Caco-2 (cell line): ENCODE data around the gene SLC25A21. TPM values are rescaled to one million over a fixed set of nuclear protein-coding genes. Genes with fewer than 3 reads are reported as not detected.
"Not testable (repeated sequence)": the region's sequence is repeated elsewhere in the genome, so short reads cannot be mapped to it uniquely, and the experiment has no call there.

Source experiments
- BruUV-seq: library from RNA; stranded (reverse); fragments of 400-500 nt; replicated peaks from 2 replicates; lab custom pipeline; 2021; lab: Mats Ljungman, UMichigan
- CTCF ChIA-PET: fragments of 300-600 bp; sonication (Branson Sonifier 250); formaldehyde crosslinking; loops from one replicate; lab custom pipeline; 2022; ENCODE audit warnings: antibody characterized with exemption; lab: Charles Lee
- POLR2A ChIA-PET: fragments of 300-600 bp; sonication (Branson Sonifier 250); formaldehyde crosslinking; loops from one replicate; lab custom pipeline; 2022; ENCODE audit warnings: antibody characterized with exemption; lab: Charles Lee
- DNase-seq, 2 experiments: peaks; one replicate each; pipeline versions ENCODE4 v3.0.0 to v3.0.0-alpha.2; 2020 to 2022
- H3K27me3 ChIP-seq: replicated peaks from 2 replicates; pipeline ENCODE4 v1.6.0; 2011; ENCODE audit warnings: low read length; ENCODE audit not compliant: control insufficient read depth, insufficient read depth
- H3K36me3 ChIP-seq: 2 replicates; pipeline ENCODE4 v1.5.1; 2011; ENCODE audit warnings: low read length; ENCODE audit not compliant: control insufficient read depth, insufficient read depth
- H3K4me1 ChIP-seq: fragments of 250-450 bp; sonication (Bioruptor Pico); 2 replicates; pipeline ENCODE4 v1.5.1; 2020; ENCODE audit warnings: mild to moderate bottlenecking
- H3K4me3 ChIP-seq: 2 replicates; pipeline ENCODE4 v1.5.1; 2011; ENCODE audit warnings: low read depth, mild to moderate bottlenecking, control low read depth, low read length
- H3K9me3 ChIP-seq: fragments of 250-450 bp; sonication (Bioruptor Pico); 2 replicates; pipeline ENCODE4 v1.5.1; 2020; ENCODE audit warnings: mild to moderate bottlenecking, moderate library complexity
- H3K27ac Mint-ChIP-seq: one replicate; pipeline ENCODE4 v1.8.0; 2022; ENCODE audit warnings: mixed read lengths; ENCODE audit not compliant: unreplicated experiment
- H3K27me3 Mint-ChIP-seq: one replicate; pipeline ENCODE4 v1.8.0; 2022; ENCODE audit warnings: mixed read lengths; ENCODE audit not compliant: insufficient read depth, unreplicated experiment
- H3K36me3 Mint-ChIP-seq: one replicate; pipeline ENCODE4 v1.8.0; 2022; ENCODE audit warnings: mild to moderate bottlenecking, mixed read lengths; ENCODE audit not compliant: insufficient read depth, unreplicated experiment
- H3K4me1 Mint-ChIP-seq: one replicate; pipeline ENCODE4 v1.8.0; 2022; ENCODE audit warnings: low read depth, mixed read lengths; ENCODE audit not compliant: unreplicated experiment
- H3K4me3 Mint-ChIP-seq: one replicate; pipeline ENCODE4 v1.8.0; 2022; ENCODE audit warnings: mild to moderate bottlenecking, moderate library complexity, mixed read lengths; ENCODE audit not compliant: unreplicated experiment
- H3K9me3 Mint-ChIP-seq: one replicate; pipeline ENCODE4 v1.8.0; 2022; ENCODE audit warnings: mixed read lengths; ENCODE audit not compliant: unreplicated experiment
- intact Hi-C: fragments of 100-400 bp; cut with micrococcal nuclease; formaldehyde crosslinking; loops from one replicate; pipeline ENCODE4 v1.10.0; 2022; ENCODE audit not compliant: unreplicated experiment
- total RNA-seq: library from RNA; stranded (reverse); gene quantifications from 2 replicates; pipeline ENCODE4 v1.2.3, GENCODE V29; 2022
- TF ChIP-seq, protein P1 (sequence below), 2 experiments: fragments of 200-600 bp in 1 of 2; IDR thresholded peaks; 1 replicate in 1 of 2; 2 replicates in 1 of 2; pipeline versions ENCODE4 v1.5.1 to v1.8.0; 2011 to 2022; ENCODE audit warnings: antibody characterized with exemption in 1 of 2, control low read depth in 1 of 2, inconsistent platforms in 1 of 2, low read depth in 1 of 2, low read length in 1 of 2, mild to moderate bottlenecking in 1 of 2, moderate library complexity in 1 of 2; ENCODE audit not compliant: insufficient read depth in 1 of 2, severe bottlenecking in 1 of 2, unreplicated experiment in 1 of 2

The SLC25A21 gene
- total RNA-seq, 1 experiment from 2014 or later = 3.2 TPM

DNA sequence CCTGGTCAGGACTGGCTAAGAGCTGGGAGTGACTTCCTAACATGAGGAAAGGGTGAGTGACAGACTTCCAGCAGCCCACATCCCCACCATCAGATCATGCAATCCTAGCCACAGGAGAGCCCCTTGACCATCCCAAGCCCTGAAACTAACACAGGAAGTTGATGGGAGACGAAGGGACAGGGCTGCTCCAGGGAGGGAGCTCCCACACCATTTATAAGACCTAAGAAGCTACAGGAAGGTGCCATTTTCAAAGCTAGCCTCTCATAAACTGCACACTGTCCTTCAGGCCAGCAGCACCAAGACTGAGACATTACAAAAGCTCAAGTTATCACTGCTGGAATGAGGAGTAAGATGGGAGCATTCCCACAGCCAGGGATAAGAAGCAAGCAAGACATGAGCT, 19.4 kb downstream of the SLC25A21 start:
- DNase-seq = no peak
- TF ChIP-seq, protein P1, sequence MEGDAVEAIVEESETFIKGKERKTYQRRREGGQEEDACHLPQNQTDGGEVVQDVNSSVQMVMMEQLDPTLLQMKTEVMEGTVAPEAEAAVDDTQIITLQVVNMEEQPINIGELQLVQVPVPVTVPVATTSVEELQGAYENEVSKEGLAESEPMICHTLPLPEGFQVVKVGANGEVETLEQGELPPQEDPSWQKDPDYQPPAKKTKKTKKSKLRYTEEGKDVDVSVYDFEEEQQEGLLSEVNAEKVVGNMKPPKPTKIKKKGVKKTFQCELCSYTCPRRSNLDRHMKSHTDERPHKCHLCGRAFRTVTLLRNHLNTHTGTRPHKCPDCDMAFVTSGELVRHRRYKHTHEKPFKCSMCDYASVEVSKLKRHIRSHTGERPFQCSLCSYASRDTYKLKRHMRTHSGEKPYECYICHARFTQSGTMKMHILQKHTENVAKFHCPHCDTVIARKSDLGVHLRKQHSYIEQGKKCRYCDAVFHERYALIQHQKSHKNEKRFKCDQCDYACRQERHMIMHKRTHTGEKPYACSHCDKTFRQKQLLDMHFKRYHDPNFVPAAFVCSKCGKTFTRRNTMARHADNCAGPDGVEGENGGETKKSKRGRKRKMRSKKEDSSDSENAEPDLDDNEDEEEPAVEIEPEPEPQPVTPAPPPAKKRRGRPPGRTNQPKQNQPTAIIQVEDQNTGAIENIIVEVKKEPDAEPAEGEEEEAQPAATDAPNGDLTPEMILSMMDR (IDR thresholded peaks at IDR 0.05; ENCODE audit: insufficient read depth in 1 of 2, low read depth in 1 of 2, low read length in 1 of 2, severe bottlenecking in 1 of 2, unreplicated experiment in 1 of 2) = no peak
- no peak overlapping the region for H3K4me3 ChIP-seq
- intact Hi-C loops = loop anchor here (5.0 kb wide), 1 partner anchor 491 kb away; the partner anchor contains the start of gene PAX9
- POLR2A ChIA-PET = no interaction called here
- Mint-ChIP-seq H3K36me3 (no peaks in the 10 kb centered on the region), H3K9me3 (no peaks in the 10 kb centered on the region), H3K27ac (no peak overlapping the region), H3K27me3 (peaks cover 4% of the 10 kb centered on the region), H3K4me3 (no peak overlapping the region), H3K4me1 (peaks cover 6% of the 10 kb centered on the region)
- no peaks in the 10 kb centered on the region for H3K27me3 ChIP-seq
- CTCF ChIA-PET = interaction anchor here (0.8 to 1.2 kb wide), 3 partner anchors 211 to 600 kb away, joined by 3 to 4 read pairs (median 3); no protein-coding TSS in a partner anchor
- no TSS peak for BruUV-seq
- H3K36me3 ChIP-seq = no peaks in the 10 kb centered on the region
- no peaks in the 10 kb centered on the region for H3K4me1 ChIP-seq
- H3K9me3 ChIP-seq = no peaks in the 10 kb centered on the region

DNA sequence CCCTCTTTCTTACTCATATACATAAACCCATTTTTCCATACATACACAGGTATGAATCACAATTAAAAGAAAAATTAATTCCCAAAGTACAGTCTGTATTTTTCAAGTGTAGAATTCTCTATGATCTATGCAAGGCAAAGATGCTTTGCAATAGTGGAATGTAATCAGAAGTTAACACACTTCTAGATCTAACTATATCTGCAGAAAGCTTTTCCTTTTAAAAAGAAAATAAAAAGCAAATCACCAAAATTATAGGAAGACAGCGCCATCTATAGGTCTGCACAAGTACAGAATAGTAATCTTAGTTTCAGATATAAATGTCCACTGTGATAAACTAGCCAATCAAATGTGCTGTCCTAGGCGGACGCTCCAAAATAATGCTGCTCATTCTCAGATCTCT, 22.0 kb downstream of the SLC25A21 start:
- H3K36me3 ChIP-seq = no peaks in the 10 kb centered on the region
- CTCF ChIA-PET = interaction anchor here (0.6 to 1.7 kb wide), 9 partner anchors 82 to 597 kb away, joined by 3 to 14 read pairs (median 5); partner anchors contain the start of gene PAX9
- Mint-ChIP-seq H3K27ac (no peak overlapping the region), H3K36me3 (no peaks in the 10 kb centered on the region), H3K4me3 (no peak overlapping the region), H3K9me3 (no peaks in the 10 kb centered on the region), H3K4me1 (peaks cover 6% of the 10 kb centered on the region), H3K27me3 (no peaks in the 10 kb centered on the region)
- no TSS peak for BruUV-seq
- POLR2A ChIA-PET = no interaction called here
- H3K9me3 ChIP-seq = no peaks in the 10 kb centered on the region
- DNase-seq = peak in 1 of 2 experiments; percentile 48
- TF ChIP-seq, protein P1 (IDR thresholded peaks at IDR 0.05; ENCODE audit: insufficient read depth in 1 of 2, low read depth in 1 of 2, low read length in 1 of 2, severe bottlenecking in 1 of 2, unreplicated experiment in 1 of 2) = peak; percentile 61 to 64
- no peak overlapping the region for H3K4me3 ChIP-seq
- H3K4me1 ChIP-seq = no peaks in the 10 kb centered on the region
- intact Hi-C loops = loop anchor here (1.0 to 5.0 kb wide), 5 partner anchors 48 to 594 kb away; partner anchors contain the start of gene PAX9
- no peaks in the 10 kb centered on the region for H3K27me3 ChIP-seq

DNA sequence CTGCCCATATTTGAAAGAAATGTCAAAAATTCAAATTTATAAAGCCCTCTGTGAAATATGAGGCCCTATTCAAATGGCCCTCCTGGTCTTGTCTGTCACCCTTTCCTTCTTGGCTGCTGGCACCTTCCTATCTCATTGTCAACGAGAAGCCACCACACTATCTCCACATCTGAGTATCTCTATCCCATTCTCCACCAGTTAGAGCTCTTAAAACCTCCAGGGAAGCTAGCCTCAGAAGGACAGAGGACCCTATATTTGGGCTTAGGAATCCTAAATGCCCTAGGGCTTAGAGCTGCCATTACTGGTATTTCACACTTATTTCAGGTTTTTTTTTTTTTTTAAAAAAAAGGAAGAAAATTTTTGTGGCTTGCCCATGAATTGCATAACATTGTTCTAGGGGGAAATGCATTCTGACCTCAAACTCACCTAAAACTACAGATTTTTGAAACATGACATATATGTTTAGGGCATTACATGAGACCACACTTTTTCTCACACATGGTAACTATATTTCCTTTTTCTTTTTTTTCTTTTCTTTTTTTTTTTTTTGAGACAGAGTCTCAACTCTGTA, 25.0 kb downstream of the SLC25A21 start:
- no peaks in the 10 kb centered on the region for H3K27me3 Mint-ChIP-seq
- H3K9me3 Mint-ChIP-seq = no peaks in the 10 kb centered on the region
- peaks cover 16% of the 10 kb centered on the region for H3K4me1 Mint-ChIP-seq
- no peak overlapping the region for H3K4me3 Mint-ChIP-seq
- intact Hi-C loops = no loop called here
- POLR2A ChIA-PET = no interaction called here
- no peak for DNase-seq
- H3K36me3 Mint-ChIP-seq = no peaks in the 10 kb centered on the region
- CTCF ChIA-PET = interaction anchor here (1.3 kb wide), 1 partner anchor 499 kb away, joined by 3 read pairs; no protein-coding TSS in a partner anchor
- no peaks in the 10 kb centered on the region for H3K36me3 ChIP-seq
- H3K4me3 ChIP-seq = no peak overlapping the region
- no TSS peak for BruUV-seq
- TF ChIP-seq, protein P1 (IDR thresholded peaks at IDR 0.05; ENCODE audit: insufficient read depth in 1 of 2, low read depth in 1 of 2, low read length in 1 of 2, severe bottlenecking in 1 of 2, unreplicated experiment in 1 of 2) = no peak
- H3K27me3 ChIP-seq = no peaks in the 10 kb centered on the region
- no peaks in the 10 kb centered on the region for H3K9me3 ChIP-seq
- no peak overlapping the region for H3K27ac Mint-ChIP-seq
- H3K4me1 ChIP-seq = peaks cover 9% of the 10 kb centered on the region; the same call in 1 of the 2 replicates

DNA sequence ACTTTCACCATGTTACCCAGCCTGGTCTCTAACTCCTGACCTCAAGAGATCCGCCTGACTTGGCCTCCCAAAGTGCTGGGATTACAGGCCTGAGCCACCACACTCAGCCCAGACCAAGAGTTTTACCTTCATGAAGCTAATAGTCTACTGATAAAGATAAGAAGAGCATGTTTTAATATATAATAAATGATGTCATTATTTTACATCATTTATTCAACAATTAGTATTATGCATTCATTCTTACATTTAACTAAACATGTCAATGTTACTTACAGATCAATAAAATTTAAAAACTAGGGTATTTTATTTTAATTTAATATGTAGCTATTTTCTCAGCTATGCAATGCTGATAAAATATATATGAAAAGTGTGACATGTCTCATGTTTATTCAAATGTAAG, 26.0 kb downstream of the SLC25A21 start:
- DNase-seq, H3K4me3 Mint-ChIP-seq, H3K4me1 ChIP-seq, intact Hi-C loops, POLR2A ChIA-PET, BruUV-seq, H3K4me3 ChIP-seq, H3K36me3 ChIP-seq, H3K27me3 Mint-ChIP-seq, H3K9me3 ChIP-seq, H3K27me3 ChIP-seq, H3K9me3 Mint-ChIP-seq, H3K36me3 Mint-ChIP-seq, H3K27ac Mint-ChIP-seq: not testable (repeated sequence)
- peaks cover 16% of the 10 kb centered on the region for H3K4me1 Mint-ChIP-seq
- CTCF ChIA-PET = interaction anchor here (1.3 kb wide), 1 partner anchor 498 kb away, joined by 3 read pairs; no protein-coding TSS in a partner anchor
